Inflammatory macrophage (primary cell): ENCODE results near the gene PTGES2.
A peak's percentile ranks its signal among the peaks of the same experiment; 100 is the strongest.

ENCODE experiments used
- DNase-seq, 2 donors: peaks; one replicate each; pipeline ENCODE4 v3.0.0-alpha.2; 2020 to 2022

The PTGES2 gene

GRCh38 chr9:128102861-128103588 is 24.5 kb downstream of the PTGES2 start:
- DNase-seq, result peak; percentile 41 to 54

- no peak for DNase-seq
Observed at GRCh38 chr9:128102196-128102595, 25.3 kb downstream of the PTGES2 start.

GRCh38 chr9:128101690-128102089 is 25.8 kb downstream of the PTGES2 start:
- DNase-seq, result no peak

- DNase-seq, result no peak
Observed at GRCh38 chr9:128101231-128101661, 26.3 kb downstream of the PTGES2 start.

- DNase-seq, result no peak
Observed at GRCh38 chr9:128100581-128100980, 26.9 kb downstream of the PTGES2 start.

- peak; percentile 60 to 70 for DNase-seq
Observed at GRCh38 chr9:128099932-128100491, 27.5 kb downstream of the PTGES2 start.

- no peak for DNase-seq
Observed at GRCh38 chr9:128099231-128099931, 28.1 kb downstream of the PTGES2 start.

- DNase-seq, result peak; percentile 98 to 99
Observed at GRCh38 chr9:128098297-128099230, 29.0 kb downstream of the PTGES2 start.

- peak in 1 of 2 donors; percentile 83 for DNase-seq
Observed at GRCh38 chr9:128097543-128098296, 29.8 kb downstream of the PTGES2 start.

- DNase-seq, result peak; percentile 40 to 72
Observed at GRCh38 chr9:128096616-128097536, 30.7 kb downstream of the PTGES2 start.

GRCh38 chr9:128094950-128095544 is 32.5 kb downstream of the PTGES2 start:
- DNase-seq, result no peak

- peak; percentile 96 to 97 for DNase-seq
Observed at GRCh38 chr9:128094166-128094949, 33.2 kb downstream of the PTGES2 start.

GRCh38 chr9:128093011-128093410 is 34.5 kb downstream of the PTGES2 start:
- DNase-seq, result no peak

GRCh38 chr9:128092199-128092977 is 35.1 kb downstream of the PTGES2 start:
- no peak for DNase-seq

GRCh38 chr9:128091571-128091970 is 36.0 kb downstream of the PTGES2 start:
- peak in 1 of 2 donors; percentile 26 for DNase-seq

- DNase-seq, result no peak
Observed at GRCh38 chr9:128091144-128091543, 36.4 kb downstream of the PTGES2 start.

GRCh38 chr9:128089299-128089698 is 38.2 kb downstream of the PTGES2 start:
- DNase-seq, result no peak

- no peak for DNase-seq
Observed at GRCh38 chr9:128088253-128088945, 39.1 kb downstream of the PTGES2 start.
